Hindlimb muscle (tissue), 1 donor: Measurements from ENCODE around the gene SWAP70. TPM values are rescaled to one million over a fixed set of nuclear protein-coding genes. Genes with fewer than 3 reads are reported as not detected.

ENCODE experiments used
- DNase-seq: peaks from one replicate; pipeline ENCODE4 v3.0.0-alpha.2; 2013
- polyA plus RNA-seq: library from polyadenylated mRNA; unstranded; fragments of 120-200 nt; gene quantifications from one replicate; pipeline ENCODE4 v1.2.1, GENCODE V29; 2013; ENCODE audit not compliant: insufficient read length

Gene SWAP70
- polyA plus RNA-seq, 1 donor, result 14.6 TPM

DNA sequence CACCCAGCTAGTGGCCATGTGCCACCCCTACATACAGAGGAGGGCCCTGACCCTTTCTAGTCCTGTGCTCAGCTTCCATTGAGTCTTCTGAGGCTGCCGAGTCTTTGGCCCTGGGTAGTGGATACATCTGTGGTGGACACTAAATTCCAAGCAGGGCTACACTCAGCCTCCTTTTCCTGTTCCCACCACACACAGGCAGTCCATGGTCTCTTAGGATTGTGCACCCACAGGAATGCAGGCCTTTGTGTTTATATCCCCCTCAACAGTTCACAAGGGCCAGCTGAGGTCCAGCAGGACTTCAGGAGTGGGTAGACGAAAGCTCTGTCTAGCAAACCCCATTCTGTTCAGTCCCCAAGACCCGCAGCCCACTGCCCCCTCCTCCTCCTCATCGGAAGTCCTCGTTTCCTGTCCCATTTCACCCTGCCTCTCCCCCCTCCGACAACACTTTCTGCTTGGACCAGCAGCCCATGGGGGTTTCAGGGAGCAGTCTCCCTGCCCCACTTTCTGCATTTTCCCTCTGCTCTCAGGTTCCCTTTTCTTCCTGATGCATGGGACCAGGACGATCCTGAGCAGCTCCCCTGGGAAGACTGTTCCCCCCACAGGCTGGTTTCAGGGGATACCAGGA is 91.8 kb downstream of the SWAP70 start:
- DNase-seq, result no peak

GRCh38 chr11:9756461-9756860 is 92.6 kb downstream of the SWAP70 start:
- no peak for DNase-seq

DNA sequence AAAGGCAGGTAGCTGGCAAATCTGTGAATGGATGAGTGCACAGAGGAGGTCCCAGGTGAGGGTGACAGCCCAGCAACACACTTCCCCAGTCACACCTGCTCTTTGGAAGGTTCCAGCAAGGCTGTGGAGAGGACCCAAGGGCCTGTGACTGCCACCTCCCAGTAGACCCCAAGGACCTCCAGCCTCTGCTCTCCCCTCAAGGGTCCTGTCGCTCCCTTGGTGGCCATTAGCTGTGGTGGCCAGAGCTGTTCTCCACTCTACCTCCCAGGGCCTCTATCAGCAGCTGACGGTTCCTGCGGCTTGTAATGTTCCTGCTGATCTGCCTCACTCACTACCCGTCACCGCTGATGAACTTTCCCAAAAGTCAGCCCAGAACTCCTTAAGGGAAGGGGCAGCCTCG is 93.0 kb downstream of the SWAP70 start:
- DNase-seq, result no peak

GRCh38 chr11:9757809-9758636 is 94.1 kb downstream of the SWAP70 start:
- peak; percentile 89 for DNase-seq

GRCh38 chr11:9758637-9759518 is 95.0 kb downstream of the SWAP70 start:
- DNase-seq, result peak; percentile 77

GRCh38 chr11:9759519-9760192 is 95.8 kb downstream of the SWAP70 start:
- peak; percentile 51 for DNase-seq

DNA sequence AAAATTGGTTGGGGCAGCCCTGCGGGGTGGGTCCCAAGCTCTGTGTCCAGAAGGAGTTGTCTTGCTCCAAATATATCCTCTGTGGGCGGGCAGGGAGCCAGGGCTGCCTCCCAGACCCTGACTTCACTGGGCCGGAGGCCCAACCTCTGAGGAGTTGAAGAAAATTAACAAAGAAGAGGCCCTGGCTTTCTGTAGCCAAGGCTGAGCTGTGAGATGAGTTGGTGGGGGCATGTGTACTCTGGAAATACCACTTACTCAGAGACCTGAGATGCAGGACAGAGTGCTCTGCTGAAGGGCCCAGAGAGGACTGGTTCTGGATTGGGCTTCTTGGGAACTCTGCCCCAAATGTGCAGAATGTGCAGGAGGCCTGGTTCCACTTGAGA is 96.3 kb downstream of the SWAP70 start:
- DNase-seq, result peak; percentile 78

GRCh38 chr11:9761441-9761945 is 97.6 kb downstream of the SWAP70 start:
- no peak for DNase-seq

- DNase-seq, result no peak
Observed at GRCh38 chr11:9762531-9762930, 98.7 kb downstream of the SWAP70 start.

GRCh38 chr11:9763301-9763700 is 99.4 kb downstream of the SWAP70 start:
- DNase-seq, result no peak

- DNase-seq, result peak; percentile 74
Observed at GRCh38 chr11:9765320-9766101, 101.6 kb downstream of the SWAP70 start.

GRCh38 chr11:9769621-9770020 is 105.7 kb downstream of the SWAP70 start:
- no peak for DNase-seq

GRCh38 chr11:9771071-9771511 is 107.2 kb downstream of the SWAP70 start:
- DNase-seq, result no peak

GRCh38 chr11:9772218-9772617 is 108.3 kb downstream of the SWAP70 start:
- DNase-seq, result no peak

GRCh38 chr11:9773524-9773923 is 109.6 kb downstream of the SWAP70 start:
- no peak for DNase-seq

DNA sequence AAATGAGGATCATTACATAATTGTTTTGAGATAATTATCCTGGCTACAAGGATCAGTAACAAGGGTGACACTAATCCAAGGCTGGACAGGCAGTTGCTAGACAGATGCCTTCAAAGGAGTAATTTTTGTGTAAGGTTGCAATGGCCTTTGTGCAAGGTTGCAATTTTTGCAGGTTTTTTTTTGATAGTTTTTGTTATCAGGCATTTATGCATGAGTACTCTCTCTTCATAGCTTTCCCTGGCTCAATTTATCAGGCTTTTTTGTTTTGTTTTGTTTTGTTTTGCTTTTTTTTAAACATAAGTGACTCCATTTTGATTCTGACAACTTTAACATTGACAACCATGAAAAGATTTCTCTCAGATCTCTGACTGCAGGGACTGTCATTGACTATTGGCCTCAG is 110.2 kb downstream of the SWAP70 start:
- no peak for DNase-seq

DNA sequence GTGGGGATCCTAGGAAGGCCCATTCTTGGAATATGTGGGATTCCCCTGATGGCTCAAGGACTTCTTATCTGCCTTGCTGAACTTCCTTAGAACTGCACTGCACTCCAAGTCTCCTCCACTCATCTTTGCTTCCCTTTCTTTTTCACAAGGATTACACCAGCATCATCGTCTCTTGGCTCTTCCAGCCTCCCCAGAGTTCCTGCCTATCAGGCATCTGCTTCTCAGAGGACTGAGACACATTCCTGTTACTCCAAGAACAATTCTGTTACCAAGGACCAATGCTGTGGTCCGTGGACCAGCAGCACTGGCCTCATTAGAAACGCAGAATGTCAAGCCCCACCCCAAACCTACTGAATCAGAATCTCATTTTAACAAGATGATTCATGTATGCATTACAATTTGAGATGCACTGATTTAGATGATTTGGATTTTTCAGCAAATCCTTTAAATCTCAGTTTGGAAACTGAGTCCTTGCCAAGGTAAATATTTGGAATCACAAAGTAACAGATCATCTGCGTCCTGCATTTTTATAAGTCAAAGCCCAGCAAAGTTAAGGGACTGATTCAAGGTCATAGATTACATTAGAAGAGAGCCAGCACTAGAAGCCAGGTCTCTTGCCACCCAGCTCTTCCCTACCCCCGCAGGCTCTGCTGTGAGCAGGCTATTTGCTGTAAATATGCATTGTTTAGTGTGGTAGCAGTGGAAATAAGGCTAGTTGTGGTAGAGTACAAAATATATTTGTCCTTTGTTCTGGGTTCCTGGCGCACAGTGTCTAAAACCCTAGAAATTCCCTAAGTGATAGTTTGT is 110.9 kb downstream of the SWAP70 start:
- DNase-seq, result no peak

DNA sequence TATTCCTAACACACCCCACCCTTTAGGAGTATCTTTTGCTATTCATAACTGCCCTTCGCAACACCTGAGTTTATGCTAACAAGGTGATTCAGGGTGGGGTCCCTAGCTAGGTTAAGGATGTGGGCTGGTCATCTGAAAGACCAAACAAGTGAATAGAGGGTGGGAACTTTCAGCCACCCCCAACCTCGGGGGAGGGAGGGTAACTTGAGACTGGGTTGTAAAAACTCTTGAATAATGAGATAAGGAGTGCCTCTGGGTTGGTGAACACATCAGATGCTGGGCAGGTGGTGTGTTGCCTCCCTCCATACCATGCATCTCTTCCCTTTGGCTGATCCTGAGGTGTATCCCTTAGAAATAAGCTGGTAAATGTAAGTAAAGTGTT is 111.5 kb downstream of the SWAP70 start:
- DNase-seq, result no peak

- DNase-seq, result no peak
Observed at GRCh38 chr11:9776203-9776602, 112.3 kb downstream of the SWAP70 start.

DNA sequence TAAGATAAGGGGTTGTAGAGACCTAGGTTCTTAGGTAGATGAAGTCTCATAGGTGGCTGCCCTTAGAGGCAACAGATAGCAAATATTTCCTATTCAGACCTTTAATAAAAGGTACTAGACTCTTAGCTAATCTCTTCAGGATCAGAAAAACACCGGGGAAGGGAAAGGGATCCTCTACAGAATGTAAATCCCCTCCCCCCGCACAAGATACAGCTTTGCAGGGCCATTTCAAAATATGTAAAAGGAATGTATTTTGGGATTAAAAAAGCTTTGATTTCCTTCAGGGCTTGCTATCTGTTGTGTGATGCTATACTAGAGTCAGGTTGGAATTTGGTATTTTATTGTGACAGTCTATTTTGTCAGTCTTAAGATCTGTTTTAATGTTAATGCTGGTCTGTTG is 113.2 kb downstream of the SWAP70 start:
- DNase-seq, result no peak

DNA sequence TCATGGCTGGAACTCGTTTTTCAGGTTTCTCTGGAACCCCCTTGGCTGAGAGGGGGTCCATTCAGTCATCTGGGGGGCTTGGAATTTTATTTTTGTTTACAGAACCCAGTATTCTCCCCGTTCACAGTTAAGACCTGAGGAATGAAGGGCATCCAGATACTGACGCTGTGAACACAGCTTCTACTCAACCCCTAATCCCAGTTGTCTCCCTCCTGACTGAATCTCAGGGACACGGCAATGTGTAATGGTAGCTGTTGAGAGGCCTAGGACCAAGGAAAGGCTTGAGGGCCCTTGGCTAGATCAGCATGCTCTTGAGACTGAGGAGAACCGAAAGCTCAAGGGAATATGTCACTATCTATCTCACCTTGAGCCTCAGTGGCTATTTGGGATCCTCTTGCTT is 113.6 kb downstream of the SWAP70 start:
- DNase-seq, result no peak
